WTC11 (cell line): ENCODE measurements around the gene SOX8.

ENCODE experiments used
- CTCF ChIP-seq: fragments of 200-600 bp; IDR thresholded peaks from 2 replicates; pipeline ENCODE4 v1.8.0; 2022; ENCODE audit warnings: antibody characterized with exemption
- GABPB1 ChIP-seq: sonication (generic); formaldehyde crosslinking; IDR thresholded peaks from 2 replicates; pipeline ENCODE4 v1.8.1; 2023; ENCODE audit warnings: mild to moderate bottlenecking, missing genetic modification reagents
- TCF7 ChIP-seq: sonication (generic); formaldehyde crosslinking; IDR thresholded peaks from 2 replicates; pipeline ENCODE4 v1.8.0; 2022; ENCODE audit warnings: mild to moderate bottlenecking, low read depth, missing genetic modification reagents, moderate library complexity
- ZNF263 ChIP-seq: sonication (generic); formaldehyde crosslinking; IDR thresholded peaks from 2 replicates; pipeline ENCODE4 v1.8.1; 2022; ENCODE audit warnings: low read depth, mild to moderate bottlenecking, moderate library complexity, missing genetic modification reagents
- ZNF396 ChIP-seq: fragments of 250-450 bp; sonication (Bioruptor Pico); IDR thresholded peaks from 2 replicates; pipeline ENCODE4 v1.8.0; 2021; ENCODE audit warnings: mild to moderate bottlenecking, moderate library complexity, borderline replicate concordance
- TF ChIP-seq, protein P1 (sequence below): sonication (generic); formaldehyde crosslinking; IDR thresholded peaks from 2 replicates; pipeline ENCODE4 v1.8.1; 2022; ENCODE audit warnings: mild to moderate bottlenecking, moderate library complexity, missing genetic modification reagents
- TF ChIP-seq, protein P2 (sequence below): sonication (generic); formaldehyde crosslinking; IDR thresholded peaks from 2 replicates; pipeline ENCODE4 v1.8.1; 2023; ENCODE audit warnings: mild to moderate bottlenecking, missing genetic modification reagents

DNA sequence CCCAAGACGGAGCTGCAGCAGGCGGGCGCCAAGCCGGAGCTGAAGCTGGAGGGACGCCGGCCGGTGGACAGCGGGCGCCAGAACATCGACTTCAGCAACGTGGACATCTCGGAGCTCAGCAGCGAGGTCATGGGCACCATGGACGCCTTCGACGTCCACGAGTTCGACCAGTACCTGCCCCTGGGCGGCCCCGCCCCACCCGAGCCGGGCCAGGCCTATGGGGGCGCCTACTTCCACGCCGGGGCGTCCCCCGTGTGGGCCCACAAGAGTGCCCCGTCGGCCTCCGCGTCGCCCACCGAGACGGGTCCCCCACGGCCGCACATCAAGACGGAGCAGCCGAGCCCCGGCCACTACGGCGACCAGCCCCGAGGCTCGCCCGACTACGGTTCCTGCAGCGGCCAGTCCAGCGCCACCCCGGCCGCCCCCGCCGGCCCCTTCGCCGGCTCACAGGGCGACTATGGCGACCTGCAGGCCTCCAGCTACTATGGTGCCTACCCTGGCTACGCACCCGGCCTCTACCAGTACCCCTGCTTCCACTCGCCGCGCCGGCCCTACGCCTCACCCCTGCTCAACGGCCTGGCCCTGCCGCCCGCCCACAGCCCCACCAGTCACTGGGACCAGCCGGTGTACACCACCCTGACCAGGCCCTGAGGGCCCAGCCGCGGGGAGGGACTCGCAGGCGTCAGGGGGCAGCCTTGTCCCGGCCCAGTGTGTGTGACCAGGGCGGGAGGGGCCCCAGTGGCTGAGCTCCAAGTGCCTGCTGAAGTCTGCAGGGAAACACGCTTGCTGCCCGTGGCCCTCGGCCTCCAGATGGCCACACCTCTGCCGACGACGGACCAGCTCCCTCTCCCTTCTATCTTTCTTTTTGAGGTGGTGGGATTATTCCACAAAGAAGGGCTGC lies 3.4 kb downstream of the SOX8 start:
- TF ChIP-seq, protein P1, sequence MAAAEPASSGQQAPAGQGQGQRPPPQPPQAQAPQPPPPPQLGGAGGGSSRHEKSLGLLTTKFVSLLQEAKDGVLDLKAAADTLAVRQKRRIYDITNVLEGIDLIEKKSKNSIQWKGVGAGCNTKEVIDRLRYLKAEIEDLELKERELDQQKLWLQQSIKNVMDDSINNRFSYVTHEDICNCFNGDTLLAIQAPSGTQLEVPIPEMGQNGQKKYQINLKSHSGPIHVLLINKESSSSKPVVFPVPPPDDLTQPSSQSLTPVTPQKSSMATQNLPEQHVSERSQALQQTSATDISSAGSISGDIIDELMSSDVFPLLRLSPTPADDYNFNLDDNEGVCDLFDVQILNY (CRISPR knock-in tag): no peak
- no peak for TF ChIP-seq ZNF396 (CRISPR knock-in tag)
- no peak for TF ChIP-seq CTCF
- no peak for TF ChIP-seq ZNF263 (CRISPR knock-in tag)
- TF ChIP-seq, protein P2, sequence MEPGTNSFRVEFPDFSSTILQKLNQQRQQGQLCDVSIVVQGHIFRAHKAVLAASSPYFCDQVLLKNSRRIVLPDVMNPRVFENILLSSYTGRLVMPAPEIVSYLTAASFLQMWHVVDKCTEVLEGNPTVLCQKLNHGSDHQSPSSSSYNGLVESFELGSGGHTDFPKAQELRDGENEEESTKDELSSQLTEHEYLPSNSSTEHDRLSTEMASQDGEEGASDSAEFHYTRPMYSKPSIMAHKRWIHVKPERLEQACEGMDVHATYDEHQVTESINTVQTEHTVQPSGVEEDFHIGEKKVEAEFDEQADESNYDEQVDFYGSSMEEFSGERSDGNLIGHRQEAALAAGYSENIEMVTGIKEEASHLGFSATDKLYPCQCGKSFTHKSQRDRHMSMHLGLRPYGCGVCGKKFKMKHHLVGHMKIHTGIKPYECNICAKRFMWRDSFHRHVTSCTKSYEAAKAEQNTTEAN (CRISPR knock-in tag): no peak
- TF ChIP-seq GABPB1 (CRISPR knock-in tag): no peak
- TF ChIP-seq TCF7 (CRISPR knock-in tag): no peak
